GM23248 (cell line): ENCODE data around the gene HDGF. TPM values are rescaled to one million over a fixed set of nuclear protein-coding genes. Genes with fewer than 3 reads are reported as not detected.

Experiments
- DNase-seq: peaks from one replicate; pipeline ENCODE4 v3.0.0-alpha.2; 2015
- H2AFZ ChIP-seq: fragments of 200-600 bp; sonication (generic); 2 replicates; pipeline ENCODE4 v1.6.1; 2016; ENCODE audit warnings: antibody characterized with exemption
- H3F3A ChIP-seq: fragments of 200-600 bp; sonication (generic); 2 replicates; pipeline ENCODE4 v1.6.1; 2016; ENCODE audit warnings: mild to moderate bottlenecking, antibody characterized with exemption, mixed run types; ENCODE audit not compliant: insufficient read depth
- H3K27ac ChIP-seq: fragments of 200-600 bp; sonication (generic); 2 replicates; pipeline ENCODE4 v1.5.1; 2016; ENCODE audit warnings: mild to moderate bottlenecking
- H3K27me3 ChIP-seq: fragments of 200-600 bp; sonication (generic); replicated peaks from 2 replicates; pipeline ENCODE4 v1.6.1; 2016; ENCODE audit warnings: mild to moderate bottlenecking; ENCODE audit not compliant: insufficient read depth
- H3K36me3 ChIP-seq: fragments of 200-600 bp; sonication (generic); 2 replicates; pipeline ENCODE4 v1.6.1; 2016; ENCODE audit warnings: low read depth, mild to moderate bottlenecking
- H3K4me1 ChIP-seq: fragments of 200-600 bp; sonication (generic); 2 replicates; pipeline ENCODE4 v1.6.1; 2016; ENCODE audit warnings: mild to moderate bottlenecking; ENCODE audit not compliant: insufficient read depth
- H3K4me2 ChIP-seq: fragments of 200-600 bp; sonication (generic); one replicate; pipeline ENCODE4 v1.6.1; 2016; ENCODE audit warnings: mild to moderate bottlenecking; ENCODE audit not compliant: unreplicated experiment
- H3K4me3 ChIP-seq: fragments of 200-600 bp; sonication (generic); 2 replicates; pipeline ENCODE4 v1.5.1; 2016; ENCODE audit warnings: mild to moderate bottlenecking
- H3K79me2 ChIP-seq: fragments of 200-600 bp; sonication (generic); 2 replicates; pipeline ENCODE4 v1.6.1; 2016; ENCODE audit warnings: mild to moderate bottlenecking; ENCODE audit not compliant: insufficient read depth
- H3K9ac ChIP-seq: fragments of 200-600 bp; sonication (generic); 2 replicates; pipeline ENCODE4 v1.6.1; 2016; ENCODE audit warnings: mild to moderate bottlenecking
- H3K9me2 ChIP-seq: fragments of 200-600 bp; sonication (generic); 2 replicates; pipeline ENCODE4 v1.6.1; 2016; ENCODE audit warnings: mixed run types, mild to moderate bottlenecking, moderate library complexity; ENCODE audit not compliant: insufficient read depth
- H3K9me3 ChIP-seq: fragments of 200-600 bp; sonication (generic); one replicate; pipeline ENCODE4 v1.6.1; 2017; ENCODE audit warnings: low read depth
- H4K20me1 ChIP-seq: fragments of 200-600 bp; sonication (generic); 2 replicates; pipeline ENCODE4 v1.6.0; 2016; ENCODE audit not compliant: insufficient read depth
- EZH2 ChIP-seq: fragments of 200-600 bp; sonication (generic); IDR thresholded peaks from 2 replicates; pipeline ENCODE4 v1.6.1; 2018; ENCODE audit warnings: antibody characterized with exemption, mild to moderate bottlenecking; ENCODE audit not compliant: insufficient read depth, poor library complexity, severe bottlenecking
- EZH2phosphoT487 ChIP-seq: fragments of 200-600 bp; sonication (generic); IDR thresholded peaks from 2 replicates; pipeline ENCODE4 v1.6.1; 2018; ENCODE audit warnings: antibody characterized with exemption, moderate library complexity, mild to moderate bottlenecking, low read depth; ENCODE audit not compliant: insufficient read depth
- WGBS, 2 experiments: methylation state at CpG; one replicate each; pipeline ENCODE4 v1.1.6; 2015 to 2017; ENCODE audit warnings: low lambda C conversion rate in 2 of 2, low coverage in 1 of 2; ENCODE audit errors: missing lambda C conversion rate in 2 of 2; 5-methylcytosine and 5-hydroxymethylcytosine counted together
- in situ Hi-C: fragments of 300-500 bp; cut with MboI; formaldehyde crosslinking; loops from 2 replicates; pipeline ENCODE4 v1.15.0; 2020
- polyA plus RNA-seq: library from polyadenylated mRNA; unstranded; fragments of >200 nt; fragmentation: Nextera tagmentation; extraction: Ambion mirVana; gene quantifications from 2 replicates; pipeline ENCODE4 v1.2.1, GENCODE V29; 2016
- total RNA-seq: library from RNA; depleted of rRNA; stranded (reverse); fragments of >200 nt; shearing (Covaris generic); gene quantifications from 2 replicates; pipeline ENCODE4 v1.2.3, GENCODE V29; 2014

Gene HDGF
- total and polyA plus RNA-seq, 2 experiments from 2014 or later, result 95.4 to 185 TPM

DNA sequence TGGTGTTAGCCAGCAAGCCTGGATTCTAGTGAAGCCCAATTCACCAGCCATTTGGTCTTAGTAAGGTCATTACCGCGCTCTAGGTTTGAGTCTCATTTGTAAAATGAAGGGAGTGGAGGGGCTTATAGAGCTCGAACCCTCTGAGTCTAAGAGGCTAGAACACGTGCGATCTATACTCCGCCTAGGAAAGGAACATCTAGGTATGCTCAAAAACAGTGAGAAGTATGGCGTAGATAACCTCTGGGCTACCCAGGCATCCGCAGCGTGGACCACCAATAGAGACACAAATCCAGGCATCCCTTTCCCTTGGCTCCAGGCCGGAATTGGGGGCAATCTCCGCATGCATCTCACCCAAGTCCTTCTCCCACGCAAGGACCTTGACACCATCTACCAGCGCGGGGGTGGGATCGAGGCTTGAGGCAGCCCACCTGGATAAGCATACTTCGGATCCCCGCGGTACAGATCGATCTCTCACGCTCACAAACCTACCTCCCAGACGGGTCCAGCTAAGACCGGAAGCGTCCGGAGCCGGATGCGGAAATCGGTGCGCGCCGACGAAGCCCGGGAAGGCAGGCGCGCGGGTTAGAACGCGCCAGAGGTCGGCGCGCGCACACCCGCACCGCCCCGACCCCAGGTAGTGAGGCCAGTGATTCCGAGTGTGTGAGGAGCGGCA lies 23.4 kb downstream of the HDGF start, which contains the start of gene METTL25B:
Gene METTL25B, plus strand, starts transcription at position 544 of the 673 bp plus-strand sequence. CDS start 636 bp downstream, outside the sequence.
- no peak for TF ChIP-seq EZH2
- in situ Hi-C loops, result no loop called here
- Histone ChIP-seq H3K9ac (peak within 1 kb of the TSS; percentile 99), H3K9me2 (no peaks in the 10 kb centered on the region), H4K20me1 (no peaks in the 10 kb centered on the region), H3K27ac (peak within 1 kb of the TSS; percentile 96), H3K4me2 (peak within 1 kb of the TSS; percentile 98), H3K27me3 (no peaks in the 10 kb centered on the region), H2AFZ (peak within 1 kb of the TSS; percentile 92), H3K4me1 (peaks cover 29% of the 10 kb centered on the region), H3F3A (peaks cover 6% of the 10 kb centered on the region; the same call in 1 of the 2 replicates), H3K4me3 (peak within 1 kb of the TSS; percentile 99), H3K79me2 (peaks cover 66% of the 10 kb centered on the region), H3K36me3 (peaks cover 16% of the 10 kb centered on the region; the same call in 1 of the 2 replicates), H3K9me3 (no peaks in the 10 kb centered on the region)
- peak; percentile 95 for DNase-seq
- 1% methylated on average over 45 of the region's 46 CpGs for WGBS, 2 experiments

DNA sequence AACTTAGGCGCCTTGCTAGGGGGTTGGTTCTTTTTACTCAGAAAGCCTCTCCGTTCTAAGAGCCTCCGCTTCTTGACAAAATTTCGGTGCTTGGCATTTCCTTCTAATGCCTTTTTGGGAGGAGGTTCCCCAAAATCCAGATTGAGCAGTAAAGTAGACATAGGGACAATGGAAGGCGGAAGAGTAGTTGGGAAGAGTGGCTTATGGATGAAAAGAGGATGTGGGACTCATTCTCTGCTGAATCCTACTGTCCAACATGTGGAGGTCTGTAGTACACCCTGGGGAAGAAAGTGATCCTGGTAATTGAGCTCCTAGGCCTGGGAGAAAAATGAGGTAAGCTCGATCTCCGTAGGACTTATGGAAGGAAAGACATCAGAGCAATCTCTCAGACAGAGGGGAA lies 24.0 kb downstream of the HDGF start:
- Histone ChIP-seq H3K4me2 (peak overlapping the region; percentile 98), H3K36me3 (peaks cover 21% of the 10 kb centered on the region; the same call in 1 of the 2 replicates), H4K20me1 (no peaks in the 10 kb centered on the region), H3K27me3 (no peaks in the 10 kb centered on the region), H3K4me1 (peaks cover 29% of the 10 kb centered on the region), H3K4me3 (peak overlapping the region; percentile 99), H3K79me2 (peaks cover 71% of the 10 kb centered on the region), H3F3A (peaks cover 6% of the 10 kb centered on the region; the same call in 1 of the 2 replicates), H3K9me2 (no peaks in the 10 kb centered on the region), H3K9ac (peak overlapping the region; percentile 99), H3K27ac (peak overlapping the region; percentile 96), H2AFZ (no peak overlapping the region), H3K9me3 (no peaks in the 10 kb centered on the region)
- TF ChIP-seq EZH2 (no peak), EZH2phosphoT487 (no peak)
- in situ Hi-C loops, result no loop called here
- 22 to 31% methylated on average over 7 of the region's 7 CpGs for WGBS, 2 experiments
- peak; percentile 22 for DNase-seq

- Histone ChIP-seq H3K9me2 (no peaks in the 10 kb centered on the region), H3K9me3 (no peaks in the 10 kb centered on the region), H3K4me2 (peak overlapping the region; percentile 98), H3K27me3 (no peaks in the 10 kb centered on the region), H3K4me1 (peaks cover 29% of the 10 kb centered on the region), H3K9ac (peak overlapping the region; percentile 99), H3F3A (peaks cover 6% of the 10 kb centered on the region; the same call in 1 of the 2 replicates), H3K36me3 (peaks cover 25% of the 10 kb centered on the region; the same call in 1 of the 2 replicates), H4K20me1 (no peaks in the 10 kb centered on the region), H3K79me2 (peaks cover 78% of the 10 kb centered on the region), H3K4me3 (peak overlapping the region; percentile 99), H2AFZ (no peak overlapping the region), H3K27ac (0 out of 2 replicates have a peak overlapping the region, but pooled peaks have one; percentile 1)
- no peak for TF ChIP-seq EZH2phosphoT487
- TF ChIP-seq EZH2, result no peak
- DNase-seq, result peak; percentile 87
- 25 to 26% methylated on average over 15 of the region's 15 CpGs for WGBS, 2 experiments
- in situ Hi-C loops, result no loop called here
These were observed 24.8 kb downstream of the HDGF start for GRCh38 chr1:156726549-156727226.

DNA sequence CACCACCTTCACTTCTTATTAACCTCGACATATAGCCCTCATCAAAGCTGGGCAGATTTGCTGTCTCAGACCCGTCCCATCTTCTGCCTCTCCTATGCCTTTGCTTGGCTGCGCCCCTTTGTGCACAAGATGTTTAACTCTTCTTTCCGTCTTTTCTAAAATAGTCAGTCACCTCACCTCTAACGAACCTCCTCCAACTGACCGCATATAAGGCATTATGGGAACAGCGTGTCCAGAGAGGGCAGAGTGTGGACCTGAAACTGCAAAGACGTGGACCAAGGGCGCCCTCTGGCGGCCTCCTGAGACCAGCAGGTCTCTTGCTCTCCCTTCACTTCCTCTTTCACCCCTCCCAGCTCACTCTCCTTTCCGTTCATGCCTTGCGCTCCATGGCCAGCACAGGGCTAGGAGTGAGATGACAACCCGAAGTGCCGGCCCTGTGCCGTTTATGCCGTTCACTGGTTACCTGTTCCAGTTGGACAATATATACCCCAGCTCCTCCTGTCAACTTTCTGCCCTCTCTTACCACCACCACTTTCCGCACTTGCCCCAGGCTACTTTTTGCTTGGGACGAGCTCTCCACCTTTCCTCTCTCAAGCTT lies 25.7 kb downstream of the HDGF start:
- Histone ChIP-seq H3K27ac (0 out of 2 replicates have a peak overlapping the region, but pooled peaks have one; percentile 1), H4K20me1 (no peaks in the 10 kb centered on the region), H3K79me2 (peaks cover 84% of the 10 kb centered on the region), H3K4me3 (peak overlapping the region; percentile 99), H3F3A (peaks cover 6% of the 10 kb centered on the region; the same call in 1 of the 2 replicates), H2AFZ (no peak overlapping the region), H3K9me2 (no peaks in the 10 kb centered on the region), H3K9ac (peak overlapping the region; percentile 53), H3K36me3 (peaks cover 29% of the 10 kb centered on the region; the same call in 1 of the 2 replicates), H3K9me3 (no peaks in the 10 kb centered on the region), H3K4me2 (peak overlapping the region; percentile 98), H3K4me1 (peaks cover 29% of the 10 kb centered on the region), H3K27me3 (no peaks in the 10 kb centered on the region)
- peak; percentile 89 for DNase-seq
- 9 to 10% methylated on average over 18 of the region's 18 CpGs for WGBS, 2 experiments
- no peak for TF ChIP-seq EZH2
- TF ChIP-seq EZH2phosphoT487, result no peak
- in situ Hi-C loops, result no loop called here
